Dendritic cell treated with granulocyte-macrophage colony-stimulating factor and Interleukin-4, amounts not matched to agents 40 ng/mL and 50 ng/mL, for 4 days (primary cell): ENCODE results near the gene GABBR1.

Experiments used
- H3K27ac Mint-ChIP-seq: one replicate; pipeline ENCODE4 v1.8.0; 2022; ENCODE audit warnings: mild to moderate bottlenecking, mixed read lengths
- H3K27me3 Mint-ChIP-seq: one replicate; pipeline ENCODE4 v1.8.0; 2022; ENCODE audit warnings: mild to moderate bottlenecking, mixed read lengths
- H3K36me3 Mint-ChIP-seq: one replicate; pipeline ENCODE4 v1.8.0; 2022; ENCODE audit warnings: low read depth, mixed read lengths
- H3K4me1 Mint-ChIP-seq: one replicate; pipeline ENCODE4 v1.8.0; 2022; ENCODE audit warnings: low read depth, mixed read lengths
- H3K4me3 Mint-ChIP-seq: one replicate; pipeline ENCODE4 v1.8.0; 2022; ENCODE audit warnings: mild to moderate bottlenecking, moderate library complexity, mixed read lengths
- H3K9me3 Mint-ChIP-seq: one replicate; pipeline ENCODE4 v1.8.0; 2022; ENCODE audit warnings: mixed read lengths
- intact Hi-C: fragments of 100-400 bp; cut with micrococcal nuclease; formaldehyde crosslinking; loops from one replicate; pipeline ENCODE4 v1.15.0; 2022

GABBR1 gene

GRCh38 chr6:29517728-29518440 lies 115.1 kb downstream of the GABBR1 start:
- H3K4me3 Mint-ChIP-seq: no peak overlapping the region
- H3K4me1 Mint-ChIP-seq: peaks cover 4% of the 10 kb centered on the region
- H3K9me3 Mint-ChIP-seq: peaks cover 5% of the 10 kb centered on the region
- intact Hi-C loops: no loop called here
- no peak overlapping the region for H3K27ac Mint-ChIP-seq
- H3K36me3 Mint-ChIP-seq: no peaks in the 10 kb centered on the region
- no peaks in the 10 kb centered on the region for H3K27me3 Mint-ChIP-seq

DNA sequence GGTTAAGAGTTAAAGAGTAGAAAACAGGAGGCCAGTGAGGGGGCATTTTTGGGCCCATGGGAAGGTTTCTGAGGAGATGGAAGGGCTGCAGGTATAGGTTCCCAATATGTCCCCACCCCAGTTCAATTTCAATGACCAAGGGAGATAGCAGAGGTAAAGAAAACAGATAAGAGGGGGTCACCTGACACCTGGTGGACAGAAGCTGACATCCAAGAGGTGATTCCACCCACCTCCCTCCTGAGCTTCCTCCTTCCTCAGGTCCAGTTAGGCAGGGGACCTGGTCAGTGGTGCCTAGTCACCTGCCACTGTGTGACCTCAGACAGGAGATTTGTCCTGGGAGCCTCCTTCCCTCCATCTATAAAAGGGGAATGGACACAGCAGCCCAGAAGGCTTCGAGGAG lies 115.7 kb downstream of the GABBR1 start:
- Mint-ChIP-seq H3K36me3 (no peaks in the 10 kb centered on the region), H3K27ac (no peak overlapping the region), H3K4me1 (peaks cover 4% of the 10 kb centered on the region), H3K4me3 (no peak overlapping the region), H3K27me3 (no peaks in the 10 kb centered on the region), H3K9me3 (no peaks in the 10 kb centered on the region)
- intact Hi-C loops: no loop called here

DNA sequence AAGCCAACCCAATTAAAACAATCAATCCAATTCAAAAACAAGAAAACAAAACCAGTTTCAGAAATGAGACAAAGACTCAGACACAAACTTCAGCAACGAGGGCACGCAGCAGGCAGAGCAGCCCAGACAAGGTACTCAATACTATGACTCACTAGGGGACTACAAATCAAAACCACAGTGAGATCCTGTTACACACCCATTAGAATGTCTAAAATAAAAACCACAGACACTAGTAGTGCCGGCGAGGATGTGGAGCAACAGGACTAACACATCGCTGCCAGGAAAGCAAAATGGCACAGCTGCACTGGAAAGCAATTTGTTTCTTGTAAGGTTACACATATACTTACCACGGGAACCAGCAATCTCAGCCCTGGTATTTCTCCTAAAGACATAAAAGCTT lies 116.9 kb downstream of the GABBR1 start:
- Mint-ChIP-seq H3K27me3 (no peaks in the 10 kb centered on the region), H3K27ac (no peak overlapping the region), H3K4me1 (peaks cover 4% of the 10 kb centered on the region), H3K36me3 (no peaks in the 10 kb centered on the region), H3K4me3 (no peak overlapping the region), H3K9me3 (no peaks in the 10 kb centered on the region)
- intact Hi-C loops: no loop called here

DNA sequence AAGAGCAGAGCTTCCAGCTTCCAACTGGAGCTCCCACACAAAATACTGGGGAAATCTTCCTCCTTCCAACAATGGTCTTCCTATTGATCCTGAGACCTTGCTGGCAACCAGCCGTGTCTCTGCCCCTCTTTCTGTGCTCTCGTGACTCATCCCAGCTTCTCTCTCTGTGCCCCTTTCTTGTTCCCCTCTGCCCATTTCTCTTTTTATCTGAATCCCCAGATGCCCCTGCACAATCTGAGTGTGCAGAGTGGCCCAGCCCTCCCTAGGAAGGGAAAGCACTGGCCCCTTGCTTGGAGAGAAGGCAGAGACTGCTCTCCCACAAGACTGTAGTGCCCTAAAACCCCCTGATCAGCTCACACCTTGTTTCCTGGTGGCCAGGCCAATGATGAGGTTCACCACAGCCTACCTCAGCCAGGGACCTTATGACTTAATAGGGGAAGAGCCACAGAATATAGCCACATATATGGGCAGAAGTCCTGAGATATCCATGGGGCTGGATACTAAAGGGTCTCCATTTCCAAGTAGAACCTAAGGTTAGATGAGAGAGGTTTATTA lies 122.2 kb downstream of the GABBR1 start:
- H3K36me3 Mint-ChIP-seq: no peaks in the 10 kb centered on the region
- no peaks in the 10 kb centered on the region for H3K9me3 Mint-ChIP-seq
- H3K27me3 Mint-ChIP-seq: no peaks in the 10 kb centered on the region
- intact Hi-C loops: no loop called here
- no peak overlapping the region for H3K27ac Mint-ChIP-seq
- no peaks in the 10 kb centered on the region for H3K4me1 Mint-ChIP-seq
- no peak overlapping the region for H3K4me3 Mint-ChIP-seq

- H3K9me3 Mint-ChIP-seq: no peaks in the 10 kb centered on the region
Observed at GRCh38 chr6:29510202-29510601, 122.8 kb downstream of the GABBR1 start.

More at GRCh38 chr6:29510202-29510601, 122.8 kb downstream of the GABBR1 start:
- Mint-ChIP-seq H3K36me3 (no peaks in the 10 kb centered on the region), H3K4me3 (no peak overlapping the region), H3K27ac (no peak overlapping the region), H3K27me3 (no peaks in the 10 kb centered on the region), H3K4me1 (no peaks in the 10 kb centered on the region)
- intact Hi-C loops: no loop called here
